IPS-18a (cell line): ENCODE results near the gene SDK1.
"Not testable (repeated sequence)": the region's sequence is repeated elsewhere in the genome, so short reads cannot be mapped to it uniquely, and the experiment has no call there.

ENCODE experiments used
- H3K27ac ChIP-seq: one replicate; pipeline ENCODE4 v1.5.1; 2013; ENCODE audit warnings: low read length
- H3K27me3 ChIP-seq: one replicate; pipeline ENCODE4 v1.6.1; 2013; ENCODE audit warnings: mild to moderate bottlenecking, low read length; ENCODE audit not compliant: control insufficient read depth, insufficient read depth
- H3K36me3 ChIP-seq: one replicate; pipeline ENCODE4 v1.6.1; 2013; ENCODE audit warnings: low read depth, low read length; ENCODE audit not compliant: control insufficient read depth
- H3K4me1 ChIP-seq: one replicate; pipeline ENCODE4 v1.6.1; 2013; ENCODE audit warnings: low read depth, low read length; ENCODE audit not compliant: control insufficient read depth
- H3K4me3 ChIP-seq: one replicate; pipeline ENCODE4 v1.5.1; 2013; ENCODE audit warnings: low read length
- H3K9ac ChIP-seq: one replicate; pipeline ENCODE4 v1.6.1; 2013; ENCODE audit warnings: mild to moderate bottlenecking, low read length, moderate library complexity
- H3K9me3 ChIP-seq: one replicate; pipeline ENCODE4 v1.6.1; 2013; ENCODE audit warnings: low read depth, low read length; ENCODE audit not compliant: control insufficient read depth

The SDK1 gene

DNA sequence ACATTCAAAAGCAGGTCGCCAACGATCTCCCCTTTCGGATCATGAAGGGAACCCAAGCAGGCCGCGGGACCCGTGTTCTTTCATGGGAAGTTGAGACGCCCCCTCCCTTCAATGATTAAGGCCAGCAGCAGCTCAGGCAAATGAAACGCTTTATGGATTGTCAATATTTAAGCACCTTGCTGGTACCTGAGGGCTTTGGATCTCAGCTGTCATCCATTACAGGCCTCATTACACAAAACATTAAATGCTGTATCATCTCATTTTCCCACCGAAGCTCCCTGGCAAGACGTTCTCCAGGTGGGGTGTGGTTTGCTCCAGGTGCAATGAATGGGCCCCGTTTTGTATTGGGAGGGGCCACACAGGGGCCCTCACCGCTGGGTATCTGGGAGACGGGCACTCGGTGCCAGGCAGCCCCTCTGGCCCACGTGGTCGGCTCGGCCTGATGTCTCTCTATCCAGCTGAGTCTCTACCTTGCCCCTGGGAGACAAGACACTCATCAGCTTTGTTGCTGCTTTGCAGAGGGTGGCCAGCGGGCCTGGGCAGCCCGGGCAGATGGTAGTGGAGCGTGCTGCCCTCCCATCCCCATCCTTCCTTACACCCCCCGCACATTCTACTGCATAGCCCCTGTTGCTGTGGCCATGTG is 925.0 kb downstream of the SDK1 start:
- Histone ChIP-seq H3K4me3 (no peak overlapping the region), H3K27ac (no peak overlapping the region), H3K4me1 (no peaks in the 10 kb centered on the region), H3K27me3 (no peaks in the 10 kb centered on the region), H3K9ac (no peak overlapping the region), H3K9me3 (no peaks in the 10 kb centered on the region), H3K36me3 (no peaks in the 10 kb centered on the region)

DNA sequence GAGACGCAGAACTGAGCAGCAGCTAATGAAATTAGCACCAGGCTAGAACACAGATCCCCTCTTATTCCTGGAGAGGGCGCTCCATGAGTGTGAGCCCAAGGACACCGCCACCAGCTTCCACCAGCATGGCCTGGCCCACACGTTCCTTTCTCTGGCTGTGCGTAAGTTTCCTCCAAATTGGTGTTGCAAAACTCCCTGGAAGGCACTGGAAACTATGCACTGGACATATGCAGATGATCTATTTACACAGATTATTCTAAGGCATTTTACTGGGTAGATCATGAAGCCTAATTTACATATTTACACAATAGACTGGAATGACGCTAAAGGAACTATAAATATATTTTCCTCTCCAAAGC is 925.5 kb downstream of the SDK1 start:
- Histone ChIP-seq H3K4me1 (no peaks in the 10 kb centered on the region), H3K9me3 (no peaks in the 10 kb centered on the region), H3K4me3 (no peak overlapping the region), H3K27ac (no peak overlapping the region), H3K27me3 (no peaks in the 10 kb centered on the region), H3K9ac (no peak overlapping the region), H3K36me3 (no peaks in the 10 kb centered on the region)

DNA sequence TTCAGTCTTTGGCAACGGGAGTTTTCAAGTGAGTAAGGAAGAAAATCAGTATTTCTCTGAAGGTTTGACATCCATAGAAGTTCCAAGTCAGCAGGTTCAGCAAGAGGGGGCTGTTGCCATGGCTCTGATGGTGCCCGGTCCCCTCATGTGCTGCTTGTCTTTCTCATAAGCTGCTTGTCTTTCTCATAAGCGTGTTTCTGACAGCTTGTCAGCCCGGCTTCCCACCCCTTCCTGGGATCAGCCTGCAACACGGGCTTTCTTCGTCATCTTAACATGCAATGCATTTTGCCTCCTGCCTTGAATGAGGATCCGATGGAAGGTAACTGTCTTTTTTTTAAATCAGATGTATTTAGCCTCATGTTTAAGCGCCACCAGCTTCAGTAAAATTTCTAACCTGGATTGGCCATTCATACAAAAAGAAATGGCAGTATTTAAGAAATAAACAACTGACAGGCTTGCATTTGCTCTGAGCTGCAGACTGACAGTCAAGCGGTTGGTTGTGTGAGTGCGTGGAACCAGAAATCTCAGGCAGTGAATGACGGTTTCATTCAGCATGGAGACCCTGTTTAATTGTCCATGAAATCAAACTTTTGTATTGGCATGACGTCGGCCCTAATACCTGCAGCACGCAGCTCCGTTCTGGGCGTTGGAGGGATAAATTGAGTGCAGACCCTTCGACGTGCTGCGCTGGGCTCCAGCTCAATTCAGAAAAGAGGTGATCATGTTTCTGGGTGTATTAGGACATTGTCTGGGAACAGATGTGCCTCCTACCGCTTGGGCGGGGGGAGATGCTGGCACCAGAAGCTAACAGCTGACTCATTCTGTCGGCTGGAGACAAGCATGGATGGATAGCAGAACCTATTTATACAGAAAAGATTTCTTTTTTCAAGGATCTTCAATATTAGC is 926.3 kb downstream of the SDK1 start:
- no peak overlapping the region for H3K27ac ChIP-seq
- no peaks in the 10 kb centered on the region for H3K27me3 ChIP-seq
- H3K36me3 ChIP-seq, result no peaks in the 10 kb centered on the region
- H3K9ac ChIP-seq, result no peak overlapping the region
- H3K4me3 ChIP-seq, result no peak overlapping the region
- no peaks in the 10 kb centered on the region for H3K4me1 ChIP-seq
- no peaks in the 10 kb centered on the region for H3K9me3 ChIP-seq

DNA sequence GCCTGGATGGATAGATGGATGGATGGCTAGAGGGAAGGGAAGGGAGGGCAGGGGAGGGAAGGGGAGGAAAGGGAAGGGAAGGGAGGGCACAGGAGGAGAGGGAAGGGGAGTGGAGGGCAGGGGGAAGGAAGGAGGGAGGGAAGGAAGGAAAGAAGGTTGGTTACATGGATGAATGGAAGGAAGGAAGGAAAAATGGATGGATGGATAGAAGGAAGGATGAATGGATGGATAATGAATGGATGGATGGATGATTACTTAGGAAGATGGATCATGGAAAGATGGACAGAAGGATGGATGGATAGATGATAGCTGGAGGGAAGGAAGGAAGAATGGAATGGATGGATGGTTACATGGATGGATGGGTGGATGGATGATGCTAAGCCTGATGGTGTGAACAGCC is 929.3 kb downstream of the SDK1 start:
- H3K27ac ChIP-seq, result no peak overlapping the region
- no peaks in the 10 kb centered on the region for H3K9me3 ChIP-seq
- H3K9ac ChIP-seq, result no peak overlapping the region
- no peaks in the 10 kb centered on the region for H3K4me1 ChIP-seq
- no peak overlapping the region for H3K4me3 ChIP-seq
- H3K36me3 ChIP-seq, result no peaks in the 10 kb centered on the region
- no peaks in the 10 kb centered on the region for H3K27me3 ChIP-seq

DNA sequence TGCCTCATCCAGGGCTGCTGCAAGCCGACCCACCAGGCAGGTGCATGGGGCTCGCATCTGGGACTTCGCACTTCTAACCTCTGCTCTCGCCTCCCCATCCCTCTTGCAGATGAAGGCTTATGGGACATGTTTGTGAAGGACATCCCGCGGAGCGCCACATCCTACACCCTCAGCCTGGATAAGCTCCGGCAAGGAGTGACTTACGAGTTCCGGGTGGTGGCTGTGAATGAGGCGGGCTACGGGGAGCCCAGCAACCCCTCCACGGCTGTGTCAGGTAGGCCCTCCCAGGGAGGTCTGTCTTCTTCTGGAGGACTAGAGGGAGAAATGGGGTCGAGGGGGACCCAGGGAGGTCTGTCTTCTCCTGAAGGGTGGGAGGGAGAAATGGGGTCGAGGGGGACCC is 932.1 kb downstream of the SDK1 start:
- no peak overlapping the region for H3K4me3 ChIP-seq
- H3K27ac ChIP-seq, result no peak overlapping the region
- H3K36me3 ChIP-seq, result no peaks in the 10 kb centered on the region
- H3K27me3 ChIP-seq, result no peaks in the 10 kb centered on the region
- no peak overlapping the region for H3K9ac ChIP-seq
- H3K4me1 ChIP-seq, result no peaks in the 10 kb centered on the region
- H3K9me3 ChIP-seq, result no peaks in the 10 kb centered on the region

DNA sequence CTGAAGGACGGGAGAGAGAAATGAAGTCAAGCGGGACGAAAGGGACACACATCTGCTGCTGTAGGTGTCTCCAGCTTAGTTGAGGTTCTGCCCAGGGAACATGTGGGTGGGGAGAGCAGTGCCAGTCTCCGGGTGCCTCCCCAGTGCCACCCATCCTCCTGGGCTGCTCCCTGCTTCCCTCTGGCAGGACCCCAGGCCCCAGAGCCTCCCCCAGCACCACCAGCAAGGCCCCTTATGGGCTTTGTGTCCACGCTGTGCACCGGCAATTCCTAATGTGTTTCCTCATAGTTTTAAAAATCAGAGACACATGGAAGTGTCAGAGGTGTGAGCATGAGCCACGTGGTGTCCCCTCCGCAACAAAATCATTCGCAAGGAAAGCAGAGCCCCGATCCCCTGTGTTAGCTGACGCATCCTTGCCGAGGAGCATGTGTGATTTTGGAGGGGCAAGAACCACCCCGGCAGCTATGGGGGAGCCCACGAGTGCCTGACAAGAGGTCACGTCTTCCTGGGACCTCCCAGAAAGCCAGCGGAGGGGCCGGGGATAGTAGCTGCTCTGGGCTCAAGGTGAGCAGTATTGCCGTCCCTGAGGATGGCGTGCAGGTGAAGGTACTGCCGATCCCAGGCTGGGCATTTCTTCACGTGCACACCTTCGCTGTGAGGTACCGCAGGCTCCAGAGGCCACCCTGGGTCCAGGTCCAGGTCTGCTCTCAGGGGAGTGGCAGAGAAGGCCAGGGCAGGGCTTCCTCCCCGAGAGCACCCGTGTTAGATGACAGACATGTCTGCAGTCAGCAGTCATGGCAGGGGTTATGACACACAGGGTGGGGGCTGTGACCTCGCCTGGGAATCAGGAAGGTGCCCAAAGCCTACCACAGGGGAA is 932.8 kb downstream of the SDK1 start:
- Histone ChIP-seq H3K9ac (no peak overlapping the region), H3K36me3 (no peaks in the 10 kb centered on the region), H3K4me3 (no peak overlapping the region), H3K27me3 (no peaks in the 10 kb centered on the region), H3K27ac (no peak overlapping the region), H3K9me3 (no peaks in the 10 kb centered on the region), H3K4me1 (no peaks in the 10 kb centered on the region)

DNA sequence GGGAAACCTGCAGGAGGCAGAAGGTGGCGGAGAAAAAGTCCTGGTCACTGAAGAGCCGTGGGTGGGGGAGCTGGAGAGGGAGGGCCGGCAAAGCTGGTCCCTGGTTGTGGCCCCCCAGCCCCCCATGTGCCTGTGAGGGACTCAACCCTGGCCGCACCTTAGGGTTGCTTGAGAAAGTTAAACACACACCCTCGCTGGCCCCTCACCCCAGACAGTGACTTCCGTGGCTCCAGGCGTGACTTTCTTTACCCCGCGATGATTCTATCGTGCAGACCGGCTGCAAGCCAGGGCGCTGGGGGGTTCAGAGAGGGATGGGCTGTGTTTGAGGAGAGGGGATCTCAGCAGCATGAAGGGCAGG is 933.4 kb downstream of the SDK1 start:
- H3K27ac ChIP-seq, result no peak overlapping the region
- no peak overlapping the region for H3K9ac ChIP-seq
- H3K36me3 ChIP-seq, result no peaks in the 10 kb centered on the region
- H3K4me1 ChIP-seq, result peaks cover under 1% of the 10 kb centered on the region
- no peaks in the 10 kb centered on the region for H3K9me3 ChIP-seq
- H3K27me3 ChIP-seq, result no peaks in the 10 kb centered on the region
- no peak overlapping the region for H3K4me3 ChIP-seq

DNA sequence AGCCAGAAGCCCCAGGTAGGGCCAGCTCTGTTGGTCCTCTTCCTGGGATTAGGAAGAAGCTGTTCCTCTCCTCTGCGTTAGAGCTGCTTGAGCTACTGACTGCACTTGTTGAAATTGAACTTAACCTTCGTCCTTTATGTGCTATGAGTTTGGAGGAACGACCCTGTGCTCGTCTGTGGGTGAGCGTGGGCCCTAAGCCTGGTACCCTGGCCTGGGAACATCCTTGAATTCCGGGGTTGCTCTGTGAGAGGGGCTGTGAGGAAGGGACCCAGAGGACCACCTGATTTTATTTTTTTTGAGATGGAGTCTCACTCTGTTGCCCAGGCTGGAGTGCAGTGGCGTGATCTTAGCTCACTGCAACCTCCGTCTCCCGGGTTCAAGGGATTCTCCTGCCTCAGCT is 933.8 kb downstream of the SDK1 start:
- Histone ChIP-seq H3K36me3 (no peaks in the 10 kb centered on the region), H3K9ac (no peak overlapping the region), H3K27me3 (no peaks in the 10 kb centered on the region), H3K27ac (no peak overlapping the region), H3K4me3 (no peak overlapping the region), H3K9me3 (no peaks in the 10 kb centered on the region), H3K4me1 (peaks cover 4% of the 10 kb centered on the region)

DNA sequence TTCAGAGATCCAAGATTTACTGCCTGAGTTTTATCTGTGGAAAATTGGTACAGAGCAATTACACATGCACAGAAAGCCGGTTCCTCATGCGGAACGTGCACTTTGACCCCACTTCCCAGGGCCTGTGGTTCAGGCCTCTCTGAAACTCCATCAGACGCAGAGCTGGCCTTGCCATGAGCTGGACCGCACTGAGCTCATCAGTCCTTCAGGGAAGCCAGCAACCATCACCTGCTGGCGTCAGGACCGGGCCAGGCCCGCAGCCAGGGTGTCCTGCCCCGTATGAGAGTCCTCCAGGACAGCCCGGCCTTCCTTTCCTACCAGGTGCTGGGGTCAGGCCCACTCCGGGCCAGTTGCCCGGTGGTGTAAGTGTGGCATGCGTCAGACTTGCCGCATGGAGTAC is 934.5 kb downstream of the SDK1 start:
- Histone ChIP-seq H3K27me3 (no peaks in the 10 kb centered on the region), H3K9ac (no peak overlapping the region), H3K9me3 (no peaks in the 10 kb centered on the region), H3K36me3 (no peaks in the 10 kb centered on the region), H3K4me3 (no peak overlapping the region), H3K27ac (no peak overlapping the region), H3K4me1 (peaks cover 11% of the 10 kb centered on the region)

DNA sequence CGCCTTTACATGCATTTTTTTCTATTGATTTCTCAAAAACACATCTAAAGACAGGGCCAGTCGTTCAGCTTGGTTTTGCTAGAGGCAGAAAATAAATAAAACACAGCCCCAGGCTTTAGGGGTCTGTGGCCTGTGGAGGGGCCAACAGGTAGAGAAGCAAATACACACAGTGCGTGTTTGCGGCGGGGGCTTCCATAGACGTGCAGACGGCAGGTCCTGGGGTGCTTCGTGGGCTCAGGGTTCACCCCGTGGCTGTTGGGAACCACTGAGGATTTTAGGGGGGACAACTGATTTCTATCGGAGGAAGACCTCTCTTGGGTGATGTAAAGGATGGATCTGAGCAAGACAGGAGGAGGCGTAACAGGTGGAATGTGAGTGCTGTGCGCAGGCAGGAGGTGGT is 935.3 kb downstream of the SDK1 start:
- Histone ChIP-seq H3K27me3 (no peaks in the 10 kb centered on the region), H3K4me3 (no peak overlapping the region), H3K4me1 (peaks cover 12% of the 10 kb centered on the region), H3K9ac (no peak overlapping the region), H3K27ac (no peak overlapping the region), H3K9me3 (no peaks in the 10 kb centered on the region), H3K36me3 (no peaks in the 10 kb centered on the region)

DNA sequence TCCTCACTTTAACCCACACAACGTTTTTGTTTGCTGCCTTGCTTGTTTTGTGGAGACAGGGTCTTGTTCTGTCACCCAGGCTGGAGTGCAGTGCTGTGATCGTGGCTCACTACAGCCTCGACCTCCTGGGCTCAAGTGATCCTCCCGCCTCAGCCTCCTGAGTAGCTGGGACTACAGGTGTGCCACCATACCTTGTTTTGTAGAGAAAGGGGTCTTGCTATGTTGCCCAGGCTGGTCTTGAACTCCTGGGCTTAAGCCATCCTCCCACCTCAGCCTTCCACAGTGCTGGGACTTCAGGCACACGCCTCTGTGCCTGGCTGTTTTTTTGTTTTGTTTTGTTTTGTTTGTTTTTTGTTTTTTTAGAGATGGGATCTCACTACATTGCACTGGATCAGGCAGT is 935.8 kb downstream of the SDK1 start:
- H3K36me3 ChIP-seq, H3K9me3 ChIP-seq, H3K9ac ChIP-seq, H3K27ac ChIP-seq, H3K27me3 ChIP-seq, H3K4me3 ChIP-seq: not testable (repeated sequence)
- H3K4me1 ChIP-seq, result peaks cover 12% of the 10 kb centered on the region
